BLaER1 treated with 17β-estradiol and CSF1 and Interleukin-3, amounts not matched to agents 10 nM and 100 nM (cell line): ENCODE measurements around the gene CPLX3.

ENCODE experiments used
- H3K27ac ChIP-seq, 11 experiments: shearing (Covaris generic); formaldehyde crosslinking; 2 replicates each; pipeline ENCODE4 v1.8.1; 2022
- H3K27me3 ChIP-seq, 11 experiments: shearing (Covaris generic); formaldehyde crosslinking; 2 replicates each; pipeline ENCODE4 v1.8.1; 2022
- H3K36me3 ChIP-seq, 11 experiments: shearing (Covaris generic); formaldehyde crosslinking; 2 replicates each; pipeline ENCODE4 v1.8.1; 2022
- H3K4me1 ChIP-seq, 10 experiments: shearing (Covaris generic); formaldehyde crosslinking; 2 replicates each; pipeline ENCODE4 v1.8.1; 2022
- H3K4me2 ChIP-seq, 11 experiments: shearing (Covaris generic); formaldehyde crosslinking; 2 replicates each; pipeline ENCODE4 v1.8.1; 2022
- H3K4me3 ChIP-seq, 10 experiments: shearing (Covaris generic); formaldehyde crosslinking; 2 replicates each; pipeline ENCODE4 v1.8.1; 2022
- H3K9ac ChIP-seq, 11 experiments: shearing (Covaris generic); formaldehyde crosslinking; 2 replicates each; pipeline ENCODE4 v1.8.1; 2022
- H3K9me3 ChIP-seq, 11 experiments: shearing (Covaris generic); formaldehyde crosslinking; replicated peaks in 1 of 11; 2 replicates each; pipeline ENCODE4 v1.8.1; 2022
- H4K20me1 ChIP-seq, 11 experiments: shearing (Covaris generic); formaldehyde crosslinking; 2 replicates each; pipeline ENCODE4 v1.8.1; 2022
- Cebpa-rat ChIP-seq, 11 experiments: shearing (Covaris generic); IDR thresholded peaks; 2 replicates each; pipeline ENCODE4 v1.8.1; 2022

The CPLX3 gene

GRCh38 chr15:74798388-74799254 is 27.8 kb upstream of the CPLX3 start:
- H3K4me1 ChIP-seq = peaks cover 45 to 71% (median 59%) of the 10 kb centered on the region in 10 experiments
- no peak overlapping the region for H3K4me3 ChIP-seq
- peak overlapping the region in 8 of 11 experiments; percentile 3 to 36 (median 30); a peak in 10 of 22 replicates for H3K27ac ChIP-seq
- H3K36me3 ChIP-seq = peaks cover 71 to 92% (median 83%) of the 10 kb centered on the region in 11 experiments
- TF ChIP-seq Cebpa-rat (IDR thresholded peaks at IDR 0.05) = no peak
- H3K9ac ChIP-seq = peak overlapping the region in 8 of 11 experiments; percentile 5 to 71 (median 32); a peak in 10 of 22 replicates
- H4K20me1 ChIP-seq = peaks cover 74 to 100% (median 97%) of the 10 kb centered on the region in 11 experiments
- H3K4me2 ChIP-seq = peak overlapping the region; percentile 39 to 92 (median 58); a peak in 20 of 22 replicates
- no peaks in the 10 kb centered on the region for H3K27me3 ChIP-seq
- H3K9me3 ChIP-seq = no peaks in the 10 kb centered on the region

GRCh38 chr15:74799255-74799855 is 27.1 kb upstream of the CPLX3 start:
- Histone ChIP-seq H3K27ac (peak overlapping the region in 10 of 11 experiments; percentile 3 to 36 (median 26); a peak in 12 of 22 replicates), H3K4me1 (peaks cover 42 to 66% (median 55%) of the 10 kb centered on the region in 10 experiments), H4K20me1 (peaks cover 70 to 100% (median 96%) of the 10 kb centered on the region in 11 experiments), H3K36me3 (peaks cover 78 to 98% (median 89%) of the 10 kb centered on the region in 11 experiments), H3K4me3 (peak overlapping the region in 1 of 10 experiments; percentile 14; a peak in 1 of 20 replicates), H3K9ac (peak overlapping the region in 8 of 11 experiments; percentile 5 to 71 (median 38); a peak in 9 of 22 replicates), H3K9me3 (no peaks in the 10 kb centered on the region), H3K4me2 (peak overlapping the region; percentile 43 to 92 (median 58)), H3K27me3 (no peaks in the 10 kb centered on the region)
- TF ChIP-seq Cebpa-rat (IDR thresholded peaks at IDR 0.05) = no peak

GRCh38 chr15:74799856-74800558 is 26.4 kb upstream of the CPLX3 start:
- Histone ChIP-seq H3K4me2 (peak overlapping the region; percentile 43 to 92 (median 58)), H3K9ac (peak overlapping the region in 7 of 11 experiments; percentile 4 to 71 (median 33); a peak in 7 of 22 replicates), H3K27me3 (no peaks in the 10 kb centered on the region), H4K20me1 (peaks cover 64 to 100% (median 92%) of the 10 kb centered on the region in 11 experiments), H3K4me1 (peaks cover 35 to 60% (median 49%) of the 10 kb centered on the region in 10 experiments), H3K4me3 (peak overlapping the region in 1 of 10 experiments; percentile 14; a peak in 1 of 20 replicates), H3K27ac (peak overlapping the region in 7 of 11 experiments; percentile 13 to 41 (median 25); a peak in 9 of 22 replicates), H3K36me3 (peaks cover 79 to 98% (median 89%) of the 10 kb centered on the region in 11 experiments), H3K9me3 (no peaks in the 10 kb centered on the region)
- no peak for TF ChIP-seq Cebpa-rat (IDR thresholded peaks at IDR 0.05)

DNA sequence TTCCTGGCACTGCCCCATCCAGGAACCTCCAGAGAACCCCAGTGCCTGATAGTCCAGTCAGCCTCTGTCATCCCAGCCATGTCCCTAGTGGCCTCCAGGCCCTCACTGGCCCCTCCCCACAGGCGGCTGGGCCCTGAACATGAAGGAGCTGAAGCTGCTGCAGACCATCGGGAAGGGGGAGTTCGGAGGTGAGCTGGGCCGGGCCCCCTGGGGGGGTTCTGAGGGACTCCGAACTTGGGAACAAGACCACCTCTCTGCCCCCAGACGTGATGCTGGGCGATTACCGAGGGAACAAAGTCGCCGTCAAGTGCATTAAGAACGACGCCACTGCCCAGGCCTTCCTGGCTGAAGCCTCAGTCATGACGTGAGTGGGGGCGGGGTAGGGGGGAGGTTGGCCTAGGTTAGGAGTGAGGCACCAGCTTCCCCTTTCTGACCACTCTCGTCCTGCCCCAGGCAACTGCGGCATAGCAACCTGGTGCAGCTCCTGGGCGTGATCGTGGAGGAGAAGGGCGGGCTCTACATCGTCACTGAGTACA is 25.8 kb upstream of the CPLX3 start:
- Histone ChIP-seq H3K9ac (peak overlapping the region in 3 of 11 experiments; percentile 24 to 33 (median 31); a peak in 4 of 22 replicates), H3K36me3 (peaks cover 76 to 95% (median 89%) of the 10 kb centered on the region in 11 experiments), H3K9me3 (no peaks in the 10 kb centered on the region), H3K27me3 (no peaks in the 10 kb centered on the region), H3K4me2 (peak overlapping the region in 3 of 11 experiments; percentile 60 to 84 (median 79); a peak in 7 of 22 replicates), H3K4me3 (no peak overlapping the region), H4K20me1 (peaks cover 57 to 100% (median 86%) of the 10 kb centered on the region in 11 experiments), H3K27ac (peak overlapping the region in 5 of 11 experiments; percentile 17 to 41 (median 23); a peak in 5 of 22 replicates), H3K4me1 (peaks cover 29 to 54% (median 43%) of the 10 kb centered on the region in 10 experiments)
- TF ChIP-seq Cebpa-rat (IDR thresholded peaks at IDR 0.05) = no peak

DNA sequence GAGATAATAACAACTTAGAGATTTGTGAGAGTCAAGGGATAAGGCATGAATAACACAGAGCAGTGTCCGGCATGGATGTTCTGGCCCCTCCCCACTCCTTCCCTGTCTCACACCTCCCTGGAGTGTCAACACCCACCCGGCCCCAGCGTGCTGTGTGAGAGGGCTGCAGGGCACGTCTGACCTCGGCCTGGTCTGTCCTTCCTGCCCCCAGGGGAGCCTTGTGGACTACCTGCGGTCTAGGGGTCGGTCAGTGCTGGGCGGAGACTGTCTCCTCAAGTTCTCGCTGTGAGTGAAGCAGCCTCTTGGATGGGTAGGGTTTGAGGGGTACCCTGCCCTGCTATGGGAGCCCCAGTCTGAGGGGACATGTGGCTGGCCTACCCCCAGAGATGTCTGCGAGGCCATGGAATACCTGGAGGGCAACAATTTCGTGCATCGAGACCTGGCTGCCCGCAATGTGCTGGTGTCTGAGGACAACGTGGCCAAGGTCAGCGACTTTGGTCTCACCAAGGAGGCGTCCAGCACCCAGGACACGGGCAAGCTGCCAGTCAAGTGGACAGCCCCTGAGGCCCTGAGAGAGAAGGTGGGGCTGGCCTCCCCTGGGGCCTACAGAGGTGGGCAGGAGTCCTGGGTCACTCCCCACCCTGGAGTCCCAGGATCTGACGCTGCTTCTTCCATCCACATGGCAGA is 25.0 kb upstream of the CPLX3 start:
- Histone ChIP-seq H3K9ac (peak overlapping the region in 1 of 11 experiments; percentile 15; a peak in 2 of 22 replicates), H3K27me3 (no peaks in the 10 kb centered on the region), H3K27ac (no peak overlapping the region; a peak in 1 of 22 replicates), H4K20me1 (peaks cover 49 to 95% (median 77%) of the 10 kb centered on the region in 11 experiments), H3K36me3 (peaks cover 73 to 89% (median 82%) of the 10 kb centered on the region in 11 experiments), H3K4me2 (no peak overlapping the region), H3K9me3 (no peaks in the 10 kb centered on the region), H3K4me1 (peaks cover 29 to 45% (median 36%) of the 10 kb centered on the region in 10 experiments), H3K4me3 (no peak overlapping the region)
- TF ChIP-seq Cebpa-rat (IDR thresholded peaks at IDR 0.05) = no peak

DNA sequence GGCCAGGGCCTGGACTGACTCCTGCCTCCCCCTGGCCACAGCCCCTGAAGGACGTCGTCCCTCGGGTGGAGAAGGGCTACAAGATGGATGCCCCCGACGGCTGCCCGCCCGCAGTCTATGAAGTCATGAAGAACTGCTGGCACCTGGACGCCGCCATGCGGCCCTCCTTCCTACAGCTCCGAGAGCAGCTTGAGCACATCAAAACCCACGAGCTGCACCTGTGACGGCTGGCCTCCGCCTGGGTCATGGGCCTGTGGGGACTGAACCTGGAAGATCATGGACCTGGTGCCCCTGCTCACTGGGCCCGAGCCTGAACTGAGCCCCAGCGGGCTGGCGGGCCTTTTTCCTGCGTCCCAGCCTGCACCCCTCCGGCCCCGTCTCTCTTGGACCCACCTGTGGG is 24.1 kb upstream of the CPLX3 start:
- no peak overlapping the region for H3K4me2 ChIP-seq
- peaks cover 73 to 81% (median 77%) of the 10 kb centered on the region in 11 experiments for H3K36me3 ChIP-seq
- H3K4me1 ChIP-seq = peaks cover 28 to 37% (median 33%) of the 10 kb centered on the region in 10 experiments
- H3K27ac ChIP-seq = no peak overlapping the region
- H3K27me3 ChIP-seq = no peaks in the 10 kb centered on the region
- peaks cover 41 to 93% (median 69%) of the 10 kb centered on the region in 11 experiments for H4K20me1 ChIP-seq
- H3K4me3 ChIP-seq = no peak overlapping the region
- H3K9me3 ChIP-seq = no peaks in the 10 kb centered on the region
- TF ChIP-seq Cebpa-rat (IDR thresholded peaks at IDR 0.05) = no peak
- peak overlapping the region in 2 of 11 experiments; percentile 6 to 41; a peak in 1 of 22 replicates for H3K9ac ChIP-seq

GRCh38 chr15:74802862-74803447 is 23.5 kb upstream of the CPLX3 start:
- no peaks in the 10 kb centered on the region for H3K27me3 ChIP-seq
- peaks cover 34 to 93% (median 62%) of the 10 kb centered on the region in 11 experiments for H4K20me1 ChIP-seq
- no peak overlapping the region for H3K4me2 ChIP-seq
- peaks cover 66 to 78% (median 71%) of the 10 kb centered on the region in 11 experiments for H3K36me3 ChIP-seq
- no peak overlapping the region for H3K9ac ChIP-seq
- H3K4me3 ChIP-seq = no peak overlapping the region
- H3K9me3 ChIP-seq = no peaks in the 10 kb centered on the region
- no peak overlapping the region for H3K27ac ChIP-seq
- H3K4me1 ChIP-seq = peaks cover 22 to 30% (median 27%) of the 10 kb centered on the region in 10 experiments
- no peak for TF ChIP-seq Cebpa-rat (IDR thresholded peaks at IDR 0.05)
